IMR-90 (cell line): ENCODE data around the gene SNTN. TPM values are rescaled to one million over a fixed set of nuclear protein-coding genes. Genes with fewer than 3 reads are reported as not detected.

ENCODE experiments used
- ATAC-seq: fragments of 200-7000 bp; cut with Tn5 transposase; 2 replicates; pipeline ENCODE4 v1.9.1; 2020; ENCODE audit warnings: low read depth, mild to moderate bottlenecking, moderate library complexity
- BruUV-seq: library from RNA; stranded (reverse); fragments of 400-500 nt; replicated peaks from 2 replicates; lab custom pipeline; 2021; lab: Mats Ljungman, UMichigan
- CTCF ChIA-PET: fragments of 300-600 bp; formaldehyde crosslinking; extraction: SDS; loops from one replicate; lab custom pipeline; 2021; ENCODE audit warnings: antibody characterized with exemption; lab: Yijun Ruan, JAX
- POLR2A ChIA-PET: fragments of 300-600 bp; sonication (Branson Sonifier 250); formaldehyde crosslinking; loops from one replicate; lab custom pipeline; 2022; ENCODE audit warnings: antibody characterized with exemption; ENCODE audit not compliant: unreplicated experiment; lab: Charles Lee
- DNase-seq: peaks from one replicate; pipeline ENCODE4 v3.0.0; 2013
- H2AFZ ChIP-seq: replicated peaks from 2 replicates; pipeline ENCODE3; 2013; ENCODE audit warnings: low read length, mild to moderate bottlenecking; ENCODE audit not compliant: poor library complexity
- H2AK5ac ChIP-seq: 2 replicates; pipeline ENCODE4 v1.6.1; 2013; ENCODE audit warnings: low read depth, low read length, inconsistent platforms
- H2AK9ac ChIP-seq: replicated peaks from 2 replicates; pipeline ENCODE3; 2013; ENCODE audit warnings: mild to moderate bottlenecking, low read depth, low read length, moderate library complexity; ENCODE audit not compliant: poor library complexity
- H2BK120ac ChIP-seq: 2 replicates; pipeline ENCODE4 v1.6.1; 2013; ENCODE audit warnings: low read depth, low read length, inconsistent platforms
- H2BK15ac ChIP-seq: 3 replicates; pipeline ENCODE4 v1.6.1; 2013; ENCODE audit warnings: low read depth, low read length, inconsistent platforms
- H2BK20ac ChIP-seq: 2 replicates; pipeline ENCODE4 v1.6.1; 2013; ENCODE audit warnings: low read depth, mild to moderate bottlenecking, inconsistent platforms, low read length, moderate library complexity
- H2BK5ac ChIP-seq: 2 replicates; pipeline ENCODE4 v1.6.1; 2013; ENCODE audit warnings: mild to moderate bottlenecking, low read depth, low read length, inconsistent platforms; ENCODE audit not compliant: poor library complexity, severe bottlenecking
- H3K14ac ChIP-seq: replicated peaks from 2 replicates; pipeline ENCODE4 v1.6.1; 2013; ENCODE audit warnings: low read depth, low read length, inconsistent platforms
- H3K18ac ChIP-seq: 2 replicates; pipeline ENCODE4 v1.6.1; 2013; ENCODE audit warnings: low read depth, low read length, control low read depth
- H3K23ac ChIP-seq: 2 replicates; pipeline ENCODE4 v1.6.1; 2013; ENCODE audit warnings: low read depth, low read length, inconsistent platforms
- H3K27ac ChIP-seq: 2 replicates; pipeline ENCODE4 v1.5.1; 2013; ENCODE audit warnings: mild to moderate bottlenecking, control low read depth, low read length; ENCODE audit not compliant: insufficient read depth
- H3K27me3 ChIP-seq: 2 replicates; pipeline ENCODE4 v1.6.1; 2013; ENCODE audit warnings: low read length; ENCODE audit not compliant: control insufficient read depth, insufficient read depth
- H3K36me3 ChIP-seq: 2 replicates; pipeline ENCODE4 v1.6.1; 2013; ENCODE audit warnings: low read length, mixed read lengths; ENCODE audit not compliant: control insufficient read depth, insufficient read depth
- H3K4ac ChIP-seq: 2 replicates; pipeline ENCODE4 v1.6.1; 2013; ENCODE audit warnings: low read depth, low read length, inconsistent platforms
- H3K4me1 ChIP-seq: 2 replicates; pipeline ENCODE4 v1.6.1; 2013; ENCODE audit warnings: low read length, mixed read lengths; ENCODE audit not compliant: control insufficient read depth, insufficient read depth
- H3K4me2 ChIP-seq: 2 replicates; pipeline ENCODE4 v1.6.1; 2013; ENCODE audit warnings: low read depth, mild to moderate bottlenecking, control low read depth, low read length, moderate library complexity
- H3K4me3 ChIP-seq: 2 replicates; pipeline ENCODE4 v1.5.1; 2013; ENCODE audit warnings: low read depth, mild to moderate bottlenecking, control low read depth, low read length, moderate library complexity; ENCODE audit not compliant: insufficient read depth
- H3K56ac ChIP-seq: 2 replicates; pipeline ENCODE4 v1.6.1; 2013; ENCODE audit warnings: low read length, inconsistent platforms; ENCODE audit not compliant: insufficient read depth; ENCODE audit errors: extremely low read depth
- H3K79me1 ChIP-seq, 2 experiments: 2 replicates each; pipeline ENCODE4 v1.6.1; 2013; ENCODE audit warnings: low read length in 2 of 2, inconsistent platforms in 1 of 2, low read depth in 1 of 2
- H3K9ac ChIP-seq: 2 replicates; pipeline ENCODE4 v1.6.1; 2013; ENCODE audit warnings: low read depth, low read length, control low read depth
- H3K9me1 ChIP-seq: 2 replicates; pipeline ENCODE4 v1.6.1; 2013; ENCODE audit warnings: low read length, inconsistent platforms; ENCODE audit not compliant: insufficient read depth
- H3K9me3 ChIP-seq: 2 replicates; pipeline ENCODE4 v1.6.1; 2013; ENCODE audit warnings: low read length; ENCODE audit not compliant: control insufficient read depth, insufficient read depth
- H4K20me1 ChIP-seq: 2 replicates; pipeline ENCODE4 v1.6.1; 2013; ENCODE audit warnings: low read length, inconsistent platforms; ENCODE audit not compliant: insufficient read depth
- H4K5ac ChIP-seq: 2 replicates; pipeline ENCODE4 v1.6.1; 2013; ENCODE audit warnings: mild to moderate bottlenecking, low read depth, low read length, control low read depth
- H4K8ac ChIP-seq, 2 experiments: 2 replicates each; pipeline ENCODE4 v1.6.1; 2013; ENCODE audit warnings: low read depth in 2 of 2, low read length in 2 of 2, control low read depth in 1 of 2, inconsistent platforms in 1 of 2
- H4K91ac ChIP-seq: 2 replicates; pipeline ENCODE4 v1.6.1; 2013; ENCODE audit warnings: low read depth, low read length, inconsistent platforms; ENCODE audit not compliant: insufficient read depth
- MAZ ChIP-seq: IDR thresholded peaks from 2 replicates; pipeline ENCODE4 v1.6.1; 2012; ENCODE audit warnings: low read depth, mild to moderate bottlenecking, low read length, improper control_type of control experiment, moderate library complexity, borderline replicate concordance
- MXI1 ChIP-seq: IDR thresholded peaks from 2 replicates; pipeline ENCODE4 v1.6.1; 2012; ENCODE audit warnings: low read depth, mild to moderate bottlenecking, low read length, moderate library complexity, borderline replicate concordance
- POLR2A ChIP-seq: IDR thresholded peaks from 2 replicates; pipeline ENCODE4 v1.6.1; 2012; ENCODE audit warnings: mild to moderate bottlenecking, low read depth, low read length
- RAD21 ChIP-seq: IDR thresholded peaks from 2 replicates; pipeline ENCODE4 v1.6.1; 2012; ENCODE audit warnings: low read length, improper control_type of control experiment
- RCOR1 ChIP-seq: IDR thresholded peaks from 2 replicates; pipeline ENCODE4 v1.6.1; 2012; ENCODE audit warnings: mild to moderate bottlenecking, low read length, improper control_type of control experiment; ENCODE audit not compliant: insufficient replicate concordance
- SMC3 ChIP-seq: fragments of 150-350 bp; IDR thresholded peaks from 2 replicates; pipeline ENCODE4 v1.6.1; 2016; ENCODE audit warnings: low read depth, mild to moderate bottlenecking, antibody characterized with exemption, low read length, moderate library complexity
- WGBS, 2 experiments: methylation state at CpG; one replicate each; pipeline versions ENCODE4 v1.1.5 to v1.1.7; 2013; ENCODE audit warnings: missing lambda C conversion rate in 2 of 2; ENCODE audit not compliant: insufficient read length in 1 of 2; ENCODE audit errors: extremely low coverage in 2 of 2; 5-methylcytosine and 5-hydroxymethylcytosine counted together
- dilution Hi-C: fragments of 300-500 bp; cut with HindIII; formaldehyde crosslinking; loops from one replicate; pipeline ENCODE4 v1.14.3; 2018; ENCODE audit warnings: low sequenced_read_pairs; ENCODE audit not compliant: unreplicated experiment
- in situ Hi-C: fragments of 300-500 bp; cut with MboI; formaldehyde crosslinking; loops from 3 replicates; pipeline ENCODE4 v1.14.3; 2019; ENCODE audit warnings: low sequenced_read_pairs, inconsistent platforms, mixed read lengths
- intact Hi-C: fragments of 100-400 bp; cut with micrococcal nuclease; formaldehyde crosslinking; loops from 2 replicates; pipeline ENCODE4 v1.10.0; 2022
- polyA plus RNA-seq, 3 experiments: library from polyadenylated mRNA; depleted of rRNA; stranded (reverse); fragments of >200 nt; gene quantifications; 2 replicates each; pipeline ENCODE4 v1.2.3, GENCODE V29; 2012; ENCODE audit warnings: low replicate concordance in 1 of 3
- total RNA-seq: library from RNA; depleted of rRNA; stranded (reverse); fragments of >200 nt; gene quantifications from 2 replicates; pipeline ENCODE4 v1.2.3, GENCODE V29; 2012
- TF ChIP-seq, protein P1 (sequence below): fragments of 150-350 bp; IDR thresholded peaks from 2 replicates; pipeline ENCODE4 v1.6.1; 2016; ENCODE audit warnings: low read depth, mild to moderate bottlenecking, low read length, moderate library complexity, borderline replicate concordance

Gene SNTN
- total and polyA plus RNA-seq, 2 of the 4 experiments (the other 2 are of a cell fraction), result not detected

DNA sequence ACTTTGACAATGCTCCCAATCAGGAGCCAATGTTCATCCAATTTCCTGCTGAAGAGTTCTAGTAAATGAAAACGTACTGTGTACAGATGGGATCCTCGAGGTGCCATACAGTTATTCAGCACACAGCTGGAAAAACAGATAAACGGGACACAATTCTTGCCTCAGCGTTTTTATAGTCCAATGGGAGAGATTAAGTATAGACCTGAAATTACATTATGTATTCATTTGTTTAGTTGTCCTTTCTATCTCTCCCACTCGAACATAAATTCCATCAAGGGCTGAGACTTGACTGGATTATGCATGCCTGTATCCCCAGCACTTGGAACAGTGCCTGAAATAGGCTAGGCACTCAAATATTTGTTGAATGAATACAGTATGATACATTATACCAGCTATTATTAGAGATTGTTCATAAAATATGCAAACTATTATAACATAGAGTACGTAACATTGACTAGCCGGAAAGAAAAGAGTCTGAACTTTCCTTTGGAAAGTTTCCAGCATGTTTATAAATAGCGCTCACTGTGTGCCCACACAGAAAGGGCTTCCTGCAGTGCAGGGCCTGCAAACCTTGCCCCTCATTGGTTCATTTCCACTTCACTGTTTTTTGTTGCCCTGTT, 27.4 kb upstream of the SNTN start:
- Histone ChIP-seq H3K18ac (peak overlapping the region; percentile 36; the same call in 1 of the 2 replicates), H3K56ac (no peak overlapping the region), H3K27me3 (no peaks in the 10 kb centered on the region), H2AK5ac (no peak overlapping the region), H3K4me3 (no peak overlapping the region), H2AK9ac (no peak overlapping the region), H4K20me1 (no peaks in the 10 kb centered on the region), H3K4me2 (peak overlapping the region; percentile 31; the same call in 1 of the 2 replicates), H3K14ac (no peak overlapping the region), H4K91ac (no peak overlapping the region), H3K9ac (no peak overlapping the region), H3K23ac (no peak overlapping the region), H3K27ac (no peak overlapping the region), H3K4me1 (no peaks in the 10 kb centered on the region; the same call in 1 of the 2 replicates), H3K79me1 (no peaks in the 10 kb centered on the region), H4K5ac (no peak overlapping the region), H3K9me3 (no peaks in the 10 kb centered on the region), H4K8ac (no peak overlapping the region), H2BK15ac (no peak overlapping the region), H2BK120ac (no peak overlapping the region), H2AFZ (peak overlapping the region; percentile 39), H3K36me3 (no peaks in the 10 kb centered on the region), H2BK20ac (no peak overlapping the region), H3K4ac (no peak overlapping the region), H3K9me1 (no peaks in the 10 kb centered on the region), H2BK5ac (no peak overlapping the region)
- POLR2A ChIA-PET, result no interaction called here
- no TSS peak for BruUV-seq
- TF ChIP-seq SMC3 (no peak), MAZ (no peak), RAD21 (no peak), RCOR1 (no peak), MXI1 (no peak), POLR2A (no peak)
- TF ChIP-seq, protein P1, sequence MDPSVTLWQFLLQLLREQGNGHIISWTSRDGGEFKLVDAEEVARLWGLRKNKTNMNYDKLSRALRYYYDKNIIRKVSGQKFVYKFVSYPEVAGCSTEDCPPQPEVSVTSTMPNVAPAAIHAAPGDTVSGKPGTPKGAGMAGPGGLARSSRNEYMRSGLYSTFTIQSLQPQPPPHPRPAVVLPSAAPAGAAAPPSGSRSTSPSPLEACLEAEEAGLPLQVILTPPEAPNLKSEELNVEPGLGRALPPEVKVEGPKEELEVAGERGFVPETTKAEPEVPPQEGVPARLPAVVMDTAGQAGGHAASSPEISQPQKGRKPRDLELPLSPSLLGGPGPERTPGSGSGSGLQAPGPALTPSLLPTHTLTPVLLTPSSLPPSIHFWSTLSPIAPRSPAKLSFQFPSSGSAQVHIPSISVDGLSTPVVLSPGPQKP, result no peak
- dilution Hi-C loops, result no loop called here
- ATAC-seq (peak; percentile 62), DNase-seq (peak; percentile 89)
- WGBS, 2 experiments, result 83% methylated on average over 1 of the region's 8 CpGs; no CpG with 5 or more reads in 1 of the 2 experiments
- intact Hi-C loops, result no loop called here
- in situ Hi-C loops, result no loop called here
- CTCF ChIA-PET, result interaction anchor here (0.6 kb wide), 1 partner anchor 315 kb away, joined by 3 read pairs; no protein-coding TSS in a partner anchor
